ENCODE measurements around the gene KDM1A.

DNA sequence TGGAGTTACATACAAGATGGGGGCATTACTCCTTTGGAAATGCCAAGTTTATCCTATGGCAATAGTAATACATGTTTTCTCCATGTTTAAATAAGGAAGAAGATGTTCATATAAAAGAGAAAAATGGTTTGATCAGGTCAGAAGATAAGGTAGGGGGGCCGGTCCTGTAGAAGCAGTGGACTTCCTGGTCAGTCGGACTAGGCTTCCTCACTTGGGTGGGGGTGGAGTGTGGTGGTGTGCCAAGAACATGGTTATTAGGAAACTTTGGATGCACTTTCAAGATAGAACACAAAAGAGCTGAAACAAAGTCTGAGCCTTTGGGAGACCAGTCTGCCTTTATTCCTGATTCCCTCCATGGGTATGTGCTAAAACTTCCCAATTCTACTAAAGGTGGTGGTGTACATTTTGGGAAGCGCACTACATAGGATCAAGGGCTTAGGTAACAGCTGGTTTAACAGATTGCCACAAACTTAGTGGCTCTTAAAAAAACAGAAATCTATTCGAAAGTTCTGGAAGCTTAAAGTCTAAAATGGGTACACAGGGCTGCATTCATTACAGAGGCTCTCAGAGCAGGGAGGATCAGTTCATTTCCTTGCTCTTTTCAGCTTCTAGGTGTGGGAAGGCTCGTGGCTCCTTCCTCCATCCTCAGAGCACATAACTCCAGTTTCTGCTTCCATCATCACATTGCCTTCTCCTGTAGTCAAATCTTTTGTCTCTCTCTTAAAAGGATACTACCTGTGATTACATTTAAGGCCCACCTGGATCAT is 64.6 kb downstream of the KDM1A start:
- TF ChIP-seq SP1 (IDR thresholded peaks at IDR 0.05) (no peak), CTBP1 (IDR thresholded peaks at IDR 0.05; ENCODE audit: borderline replicate concordance) (no peak), BHLHE40 (IDR thresholded peaks at IDR 0.05; ENCODE audit: borderline replicate concordance) (no peak), FOXA1 (IDR thresholded peaks at IDR 0.05) (no peak), HDGF (IDR thresholded peaks at IDR 0.05; ENCODE audit: borderline replicate concordance) (no peak), ARNT (IDR thresholded peaks at IDR 0.05) (no peak), TARDBP (IDR thresholded peaks at IDR 0.05) (no peak), NFRKB (IDR thresholded peaks at IDR 0.05) (no peak), FOXM1 (IDR thresholded peaks at IDR 0.05; ENCODE audit: borderline replicate concordance) (no peak), ZNF384 (IDR thresholded peaks at IDR 0.05) (no peak), SUZ12 (IDR thresholded peaks at IDR 0.05) (no peak), L3MBTL2 (conservative IDR thresholded peaks at IDR 0.05) (no peak)
